Loucy (cell line): ENCODE results near the gene KLF7.

Experiments
- H2AFZ ChIP-seq: fragments of 200-600 bp; sonication (generic); 2 replicates; pipeline ENCODE4 v1.6.0; 2016; ENCODE audit warnings: antibody characterized with exemption, mild to moderate bottlenecking, low read length, moderate library complexity
- H3F3A ChIP-seq: fragments of 200-600 bp; 2 replicates; pipeline ENCODE4 v1.6.0; 2016; ENCODE audit warnings: antibody characterized with exemption, low read depth, mild to moderate bottlenecking
- H3K27me3 ChIP-seq: fragments of 200-600 bp; sonication (generic); 2 replicates; pipeline ENCODE4 v1.6.1; 2014; ENCODE audit warnings: low read length, mild to moderate bottlenecking; ENCODE audit not compliant: insufficient read depth, poor library complexity, severe bottlenecking
- H3K36me3 ChIP-seq: fragments of 200-600 bp; sonication (generic); 2 replicates; pipeline ENCODE4 v1.6.1; 2016; ENCODE audit warnings: low read length; ENCODE audit not compliant: insufficient read depth
- H3K4me1 ChIP-seq: fragments of 200-600 bp; sonication (generic); 2 replicates; pipeline ENCODE4 v1.5.1; 2014; ENCODE audit warnings: low read length, mild to moderate bottlenecking; ENCODE audit not compliant: insufficient read depth, poor library complexity, severe bottlenecking
- H3K4me2 ChIP-seq: fragments of 200-600 bp; sonication (generic); 2 replicates; pipeline ENCODE4 v1.6.0; 2014; ENCODE audit warnings: antibody characterized with exemption, low read length, low read depth, mild to moderate bottlenecking; ENCODE audit not compliant: poor library complexity, severe bottlenecking
- H3K4me3 ChIP-seq: fragments of 200-600 bp; sonication (generic); 2 replicates; pipeline ENCODE4 v1.5.1; 2014; ENCODE audit warnings: low read length, mild to moderate bottlenecking, mixed read lengths; ENCODE audit not compliant: poor library complexity, severe bottlenecking
- H3K79me2 ChIP-seq: fragments of 200-600 bp; sonication (generic); 2 replicates; pipeline ENCODE4 v1.6.1; 2014; ENCODE audit warnings: low read length; ENCODE audit not compliant: insufficient read depth
- H3K9ac ChIP-seq: fragments of 200-600 bp; sonication (generic); 2 replicates; pipeline ENCODE4 v1.6.0; 2014; ENCODE audit warnings: mild to moderate bottlenecking, low read depth, low read length, moderate library complexity; ENCODE audit not compliant: poor library complexity, severe bottlenecking
- H3K9me2 ChIP-seq: fragments of 200-600 bp; sonication (generic); replicated peaks from 2 replicates; pipeline ENCODE4 v1.6.1; 2016; ENCODE audit warnings: low read depth, low read length, mixed read lengths
- H3K9me3 ChIP-seq: fragments of 200-600 bp; sonication (generic); 2 replicates; pipeline ENCODE4 v1.6.1; 2014; ENCODE audit warnings: mild to moderate bottlenecking, antibody characterized with exemption, low read length, low read depth; ENCODE audit not compliant: insufficient read depth
- H4K20me1 ChIP-seq: fragments of 200-600 bp; sonication (generic); 2 replicates; pipeline ENCODE4 v1.6.0; 2014; ENCODE audit warnings: antibody characterized with exemption, low read length, mild to moderate bottlenecking; ENCODE audit not compliant: insufficient read depth, poor library complexity, severe bottlenecking
- CTCF ChIP-seq: fragments of 200-600 bp; sonication (generic); conservative IDR thresholded peaks from 2 replicates; pipeline ENCODE4 v1.5.1; 2014; ENCODE audit warnings: mild to moderate bottlenecking, antibody characterized with exemption, low read length
- EZH2phosphoT487 ChIP-seq: fragments of 200-600 bp; IDR thresholded peaks from 2 replicates; pipeline ENCODE4 v1.6.1; 2018; ENCODE audit warnings: antibody characterized with exemption, mild to moderate bottlenecking, moderate library complexity, borderline replicate concordance

The KLF7 gene

GRCh38 chr2:207066791-207067460 lies 98.8 kb downstream of the KLF7 start:
- no peaks in the 10 kb centered on the region for H4K20me1 ChIP-seq
- TF ChIP-seq CTCF: no peak
- TF ChIP-seq EZH2phosphoT487: no peak
- no peak overlapping the region for H2AFZ ChIP-seq

GRCh38 chr2:207066166-207066565 lies 99.6 kb downstream of the KLF7 start:
- Histone ChIP-seq H3K4me1 (no peaks in the 10 kb centered on the region), H3K9me2 (no peaks in the 10 kb centered on the region), H3F3A (no peaks in the 10 kb centered on the region), H3K9ac (no peak overlapping the region), H3K79me2 (no peaks in the 10 kb centered on the region), H3K9me3 (no peaks in the 10 kb centered on the region), H3K4me2 (no peak overlapping the region), H4K20me1 (no peaks in the 10 kb centered on the region), H3K27me3 (no peaks in the 10 kb centered on the region), H2AFZ (no peak overlapping the region), H3K36me3 (no peaks in the 10 kb centered on the region), H3K4me3 (no peak overlapping the region)
- TF ChIP-seq EZH2phosphoT487: no peak
- no peak for TF ChIP-seq CTCF

More at GRCh38 chr2:207066791-207067460, 98.8 kb downstream of the KLF7 start:
- H3K9me3 ChIP-seq: no peaks in the 10 kb centered on the region
- H3K79me2 ChIP-seq: no peaks in the 10 kb centered on the region
- H3K4me2 ChIP-seq: no peak overlapping the region
- no peaks in the 10 kb centered on the region for H3K4me1 ChIP-seq
- no peak overlapping the region for H3K9ac ChIP-seq
- no peaks in the 10 kb centered on the region for H3F3A ChIP-seq
- H3K27me3 ChIP-seq: no peaks in the 10 kb centered on the region
- H3K4me3 ChIP-seq: no peak overlapping the region
- no peaks in the 10 kb centered on the region for H3K9me2 ChIP-seq
- H3K36me3 ChIP-seq: no peaks in the 10 kb centered on the region

GRCh38 chr2:207064128-207064690 lies 101.5 kb downstream of the KLF7 start:
- no peaks in the 10 kb centered on the region for H3K4me1 ChIP-seq
- TF ChIP-seq CTCF: no peak
- TF ChIP-seq EZH2phosphoT487: no peak

More at GRCh38 chr2:207064128-207064690, 101.5 kb downstream of the KLF7 start:
- H3F3A ChIP-seq: no peaks in the 10 kb centered on the region
- H2AFZ ChIP-seq: no peak overlapping the region
- H3K9ac ChIP-seq: no peak overlapping the region
- no peak overlapping the region for H3K4me3 ChIP-seq
- H3K79me2 ChIP-seq: no peaks in the 10 kb centered on the region
- H4K20me1 ChIP-seq: no peaks in the 10 kb centered on the region
- no peaks in the 10 kb centered on the region for H3K36me3 ChIP-seq
- H3K9me2 ChIP-seq: no peaks in the 10 kb centered on the region
- no peak overlapping the region for H3K4me2 ChIP-seq
- H3K9me3 ChIP-seq: no peaks in the 10 kb centered on the region
- no peaks in the 10 kb centered on the region for H3K27me3 ChIP-seq
